Kidney glomerular epithelial cell (primary cell): ENCODE data around the gene UFSP1.
"Not testable (repeated sequence)": the region's sequence is repeated elsewhere in the genome, so short reads cannot be mapped to it uniquely, and the experiment has no call there.

Experiments
- DNase-seq: peaks from one replicate; lab custom pipeline; 2025; lab: John Stamatoyannopoulos, UW

Gene UFSP1

GRCh38 chr7:100859856-100860255, 29.7 kb downstream of the UFSP1 start:
- DNase-seq: no peak

GRCh38 chr7:100856871-100857282, 32.6 kb downstream of the UFSP1 start:
- DNase-seq: no peak

- no peak for DNase-seq
These were observed 34.0 kb downstream of the UFSP1 start for GRCh38 chr7:100855515-100855914.

- DNase-seq: not testable (repeated sequence)
These were observed 34.6 kb downstream of the UFSP1 start for GRCh38 chr7:100854899-100855298.

GRCh38 chr7:100854146-100854895, 35.2 kb downstream of the UFSP1 start:
- no peak for DNase-seq

GRCh38 chr7:100852048-100852872, 37.3 kb downstream of the UFSP1 start, which contains the start of gene SLC12A9:
Gene SLC12A9, plus strand, starts transcription at chr7:100852713. Its CDS starts 1,485 bp downstream, at chr7:100854198.
- peak; percentile 85 for DNase-seq

GRCh38 chr7:100847360-100847759, 42.2 kb downstream of the UFSP1 start:
- DNase-seq: no peak

GRCh38 chr7:100840470-100841100, 48.9 kb downstream of the UFSP1 start:
- DNase-seq: no peak

GRCh38 chr7:100839361-100839760, 50.2 kb downstream of the UFSP1 start:
- DNase-seq: no peak
